Thoracic aorta (tissue), 2 donors: ENCODE results near the gene PKDREJ. TPM values are rescaled to one million over a fixed set of nuclear protein-coding genes. Genes with fewer than 3 reads are reported as not detected.

ENCODE experiments used
- ATAC-seq: fragments of 150-250 bp; one replicate; pipeline ENCODE4 v1.8.0; 2017; ENCODE audit warnings: low read depth; ENCODE audit not compliant: insufficient number of reproducible peaks, low FRiP score
- DNase-seq: peaks from one replicate; pipeline ENCODE4 v3.0.0-alpha.2; 2020; ENCODE audit warnings: low spot score
- H3K27ac ChIP-seq, 2 donors: fragments of 200-600 bp; sonication (generic); 1 replicate in 1 of 2; 2 replicates in 1 of 2; pipeline ENCODE4 v1.5.1; 2016; ENCODE audit warnings: mild to moderate bottlenecking in 2 of 2, moderate library complexity in 2 of 2
- H3K27me3 ChIP-seq: fragments of 200-600 bp; sonication (generic); replicated peaks from 2 replicates; pipeline ENCODE4 v1.6.0; 2016; ENCODE audit warnings: mild to moderate bottlenecking; ENCODE audit not compliant: insufficient read depth
- H3K36me3 ChIP-seq: fragments of 200-600 bp; sonication (generic); one replicate; pipeline ENCODE4 v1.5.1; 2016
- H3K4me1 ChIP-seq, 2 donors: fragments of 200-600 bp; sonication (generic); 1 replicate in 1 of 2; 2 replicates in 1 of 2; pipeline versions ENCODE4 v1.5.1 to v1.6.0; 2016; ENCODE audit warnings: low read depth in 2 of 2, mild to moderate bottlenecking in 1 of 2; ENCODE audit not compliant: control insufficient read depth in 1 of 2
- H3K4me3 ChIP-seq: fragments of 200-600 bp; sonication (generic); 2 replicates; pipeline ENCODE4 v1.5.1; 2016; ENCODE audit warnings: mild to moderate bottlenecking
- H3K9me3 ChIP-seq: fragments of 200-600 bp; sonication (generic); 2 replicates; pipeline ENCODE4 v1.5.1; 2016
- total RNA-seq, 2 donors: library from RNA; depleted of rRNA; stranded (reverse); fragments of >200 nt; gene quantifications; one replicate each; pipeline versions ENCODE4 v1.1.0 to v1.2.3, GENCODE V29; 2016
- TF ChIP-seq, protein P1 (sequence below): fragments of 200-600 bp; sonication (generic); IDR thresholded peaks from one replicate; pipeline ENCODE4 v1.5.1; 2019; ENCODE audit warnings: antibody characterized with exemption

Gene PKDREJ
- total RNA-seq, 2 donors from 2014 or later = under 0.01 TPM; not detected in 1

DNA sequence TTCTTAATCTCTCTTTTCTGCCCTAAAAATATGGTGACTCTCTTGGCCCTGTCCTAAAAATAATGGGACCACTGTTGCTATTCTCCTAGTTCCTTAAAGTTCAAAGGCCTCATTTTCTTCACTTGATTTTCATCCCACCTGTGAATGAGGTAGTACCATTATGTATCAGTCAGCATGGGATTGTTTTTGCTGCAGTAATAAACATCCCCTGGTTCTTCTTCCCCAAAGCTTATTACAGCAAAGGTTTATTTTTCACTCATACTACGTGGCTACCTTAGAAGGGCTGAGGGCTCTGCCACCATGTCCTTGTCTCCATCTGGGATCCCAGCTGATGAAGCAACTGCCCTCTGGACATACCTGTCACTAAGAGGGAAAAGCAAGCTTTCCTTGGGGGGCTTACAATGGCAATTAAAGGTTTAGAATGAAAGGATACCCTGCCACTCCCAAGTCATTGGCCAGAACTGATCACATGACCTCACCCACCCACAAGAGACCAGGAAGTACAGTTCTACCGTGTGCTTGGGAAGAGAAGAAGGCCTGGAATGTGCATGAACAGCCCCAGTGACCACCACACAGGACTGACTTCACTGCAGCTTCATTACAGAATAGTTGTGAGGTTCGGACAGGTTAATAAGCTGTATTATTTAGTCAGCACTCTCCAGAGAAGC, 12.4 kb upstream of the PKDREJ start:
- no peaks in the 10 kb centered on the region for H3K27me3 ChIP-seq
- no peaks in the 10 kb centered on the region for H3K4me1 ChIP-seq
- no peaks in the 10 kb centered on the region for H3K9me3 ChIP-seq
- H3K27ac ChIP-seq = no peak overlapping the region
- no peak overlapping the region for H3K4me3 ChIP-seq
- no peak for DNase-seq
- TF ChIP-seq, protein P1, sequence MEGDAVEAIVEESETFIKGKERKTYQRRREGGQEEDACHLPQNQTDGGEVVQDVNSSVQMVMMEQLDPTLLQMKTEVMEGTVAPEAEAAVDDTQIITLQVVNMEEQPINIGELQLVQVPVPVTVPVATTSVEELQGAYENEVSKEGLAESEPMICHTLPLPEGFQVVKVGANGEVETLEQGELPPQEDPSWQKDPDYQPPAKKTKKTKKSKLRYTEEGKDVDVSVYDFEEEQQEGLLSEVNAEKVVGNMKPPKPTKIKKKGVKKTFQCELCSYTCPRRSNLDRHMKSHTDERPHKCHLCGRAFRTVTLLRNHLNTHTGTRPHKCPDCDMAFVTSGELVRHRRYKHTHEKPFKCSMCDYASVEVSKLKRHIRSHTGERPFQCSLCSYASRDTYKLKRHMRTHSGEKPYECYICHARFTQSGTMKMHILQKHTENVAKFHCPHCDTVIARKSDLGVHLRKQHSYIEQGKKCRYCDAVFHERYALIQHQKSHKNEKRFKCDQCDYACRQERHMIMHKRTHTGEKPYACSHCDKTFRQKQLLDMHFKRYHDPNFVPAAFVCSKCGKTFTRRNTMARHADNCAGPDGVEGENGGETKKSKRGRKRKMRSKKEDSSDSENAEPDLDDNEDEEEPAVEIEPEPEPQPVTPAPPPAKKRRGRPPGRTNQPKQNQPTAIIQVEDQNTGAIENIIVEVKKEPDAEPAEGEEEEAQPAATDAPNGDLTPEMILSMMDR = no peak
- no peak for ATAC-seq
- H3K36me3 ChIP-seq = peaks cover 81% of the 10 kb centered on the region

DNA sequence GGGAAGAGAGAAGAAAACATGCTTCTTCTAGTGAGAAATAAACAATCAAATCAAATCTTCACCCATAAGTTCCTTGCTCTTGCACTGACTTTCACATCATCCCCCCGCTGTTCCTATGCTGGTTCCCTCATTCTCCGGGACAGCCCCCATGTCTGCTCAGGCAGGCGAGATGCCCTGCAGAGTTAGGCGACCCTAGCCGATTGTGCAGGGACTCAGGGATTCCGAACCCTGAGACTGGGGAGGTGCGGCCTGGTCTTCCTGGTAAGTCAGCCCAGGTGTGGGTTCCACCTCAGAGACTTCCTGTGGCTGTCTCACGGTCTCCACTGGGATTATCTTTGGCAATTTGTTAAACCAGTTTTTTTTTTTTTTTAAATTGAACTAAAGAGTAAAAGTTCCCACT, 11.2 kb upstream of the PKDREJ start:
- TF ChIP-seq, protein P1 = no peak
- H3K4me1 ChIP-seq = peaks cover 0 to 6% of the 10 kb centered on the region in 2 donors
- no peak overlapping the region for H3K27ac ChIP-seq
- no peaks in the 10 kb centered on the region for H3K27me3 ChIP-seq
- H3K36me3 ChIP-seq = peaks cover 69% of the 10 kb centered on the region
- DNase-seq (no peak), ATAC-seq (no peak)
- no peak overlapping the region for H3K4me3 ChIP-seq
- no peaks in the 10 kb centered on the region for H3K9me3 ChIP-seq

DNA sequence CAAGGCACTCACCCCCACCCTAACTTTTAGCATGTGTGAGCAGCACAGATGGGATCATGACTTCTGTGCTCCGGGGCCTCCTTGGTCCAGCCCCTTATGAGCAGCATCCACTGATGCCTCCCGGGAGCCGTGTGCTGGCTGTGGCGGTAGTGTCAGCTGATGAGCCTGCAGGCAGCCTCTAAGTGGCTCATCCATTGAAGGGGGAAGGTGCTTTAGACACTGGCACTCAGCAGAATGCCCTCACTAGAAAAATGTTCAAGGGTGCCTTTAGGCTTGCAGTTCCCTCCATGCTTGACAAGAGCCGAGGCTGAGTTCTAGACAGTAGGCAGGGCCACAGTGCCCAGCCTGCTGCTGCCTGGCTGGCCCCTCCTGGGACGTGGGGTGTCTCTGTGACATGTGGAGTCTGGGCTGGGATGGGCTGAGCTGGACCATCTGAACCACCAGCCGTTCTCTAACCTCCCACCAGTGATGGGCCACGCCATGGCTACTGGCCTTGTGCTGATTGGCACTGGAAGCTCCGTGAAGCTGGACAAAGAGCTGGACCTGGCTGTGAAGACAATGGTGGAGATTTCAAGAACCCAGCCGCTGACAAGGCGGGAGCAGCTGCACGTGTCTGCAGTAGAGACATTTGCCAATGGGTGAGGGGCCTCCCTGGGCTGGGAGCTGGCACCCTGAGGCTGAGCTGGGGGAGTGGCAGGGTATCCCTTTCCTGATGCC, 10.4 kb upstream of the PKDREJ start:
- no peaks in the 10 kb centered on the region for H3K27me3 ChIP-seq
- peaks cover 4 to 14% of the 10 kb centered on the region in 2 donors for H3K4me1 ChIP-seq
- H3K27ac ChIP-seq = no peak overlapping the region
- no peak for ATAC-seq
- DNase-seq = no peak
- H3K36me3 ChIP-seq = peaks cover 61% of the 10 kb centered on the region
- no peaks in the 10 kb centered on the region for H3K9me3 ChIP-seq
- H3K4me3 ChIP-seq = no peak overlapping the region
- TF ChIP-seq, protein P1 = no peak

DNA sequence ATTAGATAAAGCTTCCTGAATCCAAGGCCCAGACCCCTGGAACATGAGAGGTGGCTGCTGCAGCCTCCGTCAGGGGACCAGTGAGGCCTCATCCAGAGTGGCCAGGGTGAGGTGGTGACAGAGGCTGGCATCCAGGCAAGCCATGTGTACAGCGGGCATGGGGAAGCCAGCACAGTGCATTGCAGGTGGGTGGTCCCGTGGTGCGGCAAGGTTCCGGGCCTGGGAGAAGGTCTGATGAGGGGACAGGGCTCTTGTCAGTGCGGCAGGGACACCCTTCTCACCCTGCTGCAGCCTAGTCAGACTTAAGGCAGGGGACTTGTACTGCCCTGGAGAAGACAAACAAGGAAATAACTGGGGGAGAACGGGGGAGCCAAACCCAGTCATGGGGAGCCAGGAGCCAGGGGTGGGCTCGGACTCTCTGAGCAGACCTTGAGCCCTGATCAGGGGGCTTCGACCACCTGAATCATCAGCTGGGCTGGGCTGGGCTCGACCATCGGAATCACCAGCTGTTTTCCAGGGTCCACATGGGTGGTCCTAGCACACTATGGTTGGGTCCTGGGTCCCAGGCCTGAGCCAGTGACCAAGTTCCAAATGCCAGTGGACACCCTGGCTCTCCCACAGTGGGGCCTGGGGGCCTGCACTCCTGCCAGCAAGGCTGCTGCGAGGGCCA, 9.8 kb upstream of the PKDREJ start:
- Histone ChIP-seq H3K4me1 (peaks cover 4 to 18% of the 10 kb centered on the region in 2 donors), H3K4me3 (no peak overlapping the region), H3K27ac (no peak overlapping the region), H3K9me3 (no peaks in the 10 kb centered on the region), H3K36me3 (peaks cover 55% of the 10 kb centered on the region), H3K27me3 (no peaks in the 10 kb centered on the region)
- ATAC-seq (no peak), DNase-seq (no peak)
- TF ChIP-seq, protein P1 = no peak

DNA sequence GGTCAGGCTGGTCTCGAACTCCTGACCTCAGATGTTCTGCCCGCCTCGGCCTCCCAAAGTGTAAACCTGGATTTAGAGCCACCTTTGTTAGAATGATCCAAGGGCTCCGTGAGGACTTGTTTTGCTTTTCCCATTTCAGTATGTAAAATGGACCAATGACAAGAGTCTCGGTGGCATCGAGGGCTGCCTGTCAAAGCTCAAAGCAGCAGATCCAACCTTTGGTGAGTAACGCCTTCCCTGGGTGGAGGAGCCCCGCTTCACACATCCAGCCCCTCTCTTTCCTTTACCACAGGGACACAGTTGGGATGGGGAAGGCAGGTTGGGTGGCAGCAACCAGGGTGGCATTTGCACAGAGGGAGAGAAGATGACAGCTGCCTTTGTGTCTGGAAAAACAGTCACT, 9.1 kb upstream of the PKDREJ start:
- peaks cover 48% of the 10 kb centered on the region for H3K36me3 ChIP-seq
- H3K27ac ChIP-seq = no peak overlapping the region
- TF ChIP-seq, protein P1 = no peak
- H3K27me3 ChIP-seq = no peaks in the 10 kb centered on the region
- DNase-seq = no peak
- no peaks in the 10 kb centered on the region for H3K9me3 ChIP-seq
- peaks cover 4 to 21% of the 10 kb centered on the region in 2 donors for H3K4me1 ChIP-seq
- ATAC-seq = no peak
- H3K4me3 ChIP-seq = no peak overlapping the region
